GM12891 (cell line): ENCODE measurements around the gene NEK7.
A peak's percentile ranks its signal among the peaks of the same experiment; 100 is the strongest.
"Not testable (repeated sequence)": the region's sequence is repeated elsewhere in the genome, so short reads cannot be mapped to it uniquely, and the experiment has no call there.

ENCODE experiments used
- DNase-seq: peaks from one replicate; pipeline ENCODE4 v3.0.0; 2011; ENCODE audit warnings: low spot score; ENCODE audit not compliant: insufficient read length
- FAIRE-seq: peaks from 2 replicates; lab custom pipeline; 2011; peaks lifted over from hg19 to GRCh38; lab: Jason Lieb, UNC
- PAX5 ChIP-seq: IDR thresholded peaks from 2 replicates; pipeline ENCODE4 v1.6.1; 2011; ENCODE audit warnings: low read length, moderate library complexity, mild to moderate bottlenecking; ENCODE audit not compliant: insufficient read depth, severe bottlenecking
- POLR2A ChIP-seq: IDR thresholded peaks from 2 replicates; pipeline ENCODE4 v1.6.1; 2011; ENCODE audit warnings: low read depth, low read length, control low read depth
- POLR2AphosphoS5 ChIP-seq: IDR thresholded peaks from 2 replicates; pipeline ENCODE4 v1.6.1; 2011; ENCODE audit warnings: low read depth, low read length, control low read depth
- POU2F2 ChIP-seq: IDR thresholded peaks from 2 replicates; pipeline ENCODE4 v1.6.1; 2011; ENCODE audit warnings: low read depth, mild to moderate bottlenecking, control low read depth, low read length, moderate library complexity
- SPI1 ChIP-seq: IDR thresholded peaks from 2 replicates; pipeline ENCODE4 v1.6.1; 2011; ENCODE audit warnings: low read depth, low read length, control low read depth
- TAF1 ChIP-seq: IDR thresholded peaks from 2 replicates; pipeline ENCODE4 v1.6.1; 2011; ENCODE audit warnings: low read depth, low read length, control low read depth

Gene NEK7

DNA sequence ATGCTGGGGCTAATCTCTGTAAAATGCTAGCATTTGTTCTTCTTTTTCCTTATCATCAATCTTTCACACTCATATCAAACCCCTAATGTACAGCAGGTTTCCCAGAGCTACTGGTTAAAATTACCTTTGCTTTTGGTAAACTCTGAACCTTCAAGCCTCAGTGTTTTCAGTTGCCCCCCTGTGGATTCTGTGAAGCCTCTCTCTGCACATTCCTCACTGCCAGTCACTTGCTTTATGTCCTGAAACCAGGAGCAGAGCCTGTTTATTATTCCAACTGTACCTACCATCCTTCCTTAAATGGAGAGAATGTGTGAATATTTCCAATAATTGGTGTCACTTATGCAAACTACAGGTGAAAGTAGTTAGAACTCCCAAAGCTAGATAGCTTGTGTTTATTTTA lies 134.2 kb downstream of the NEK7 start:
- DNase-seq (no peak), FAIRE-seq (no peak)
- TF ChIP-seq POLR2AphosphoS5 (no peak), SPI1 (no peak), TAF1 (no peak), POU2F2 (no peak), PAX5 (no peak), POLR2A (no peak)

- TF ChIP-seq SPI1 (no peak), TAF1 (no peak), POLR2A (no peak), POLR2AphosphoS5 (no peak), PAX5 (no peak), POU2F2 (no peak)
- DNase-seq (no peak), FAIRE-seq (no peak)
Measured at GRCh38 chr1:198291924-198292323, 135.1 kb downstream of the NEK7 start.

DNA sequence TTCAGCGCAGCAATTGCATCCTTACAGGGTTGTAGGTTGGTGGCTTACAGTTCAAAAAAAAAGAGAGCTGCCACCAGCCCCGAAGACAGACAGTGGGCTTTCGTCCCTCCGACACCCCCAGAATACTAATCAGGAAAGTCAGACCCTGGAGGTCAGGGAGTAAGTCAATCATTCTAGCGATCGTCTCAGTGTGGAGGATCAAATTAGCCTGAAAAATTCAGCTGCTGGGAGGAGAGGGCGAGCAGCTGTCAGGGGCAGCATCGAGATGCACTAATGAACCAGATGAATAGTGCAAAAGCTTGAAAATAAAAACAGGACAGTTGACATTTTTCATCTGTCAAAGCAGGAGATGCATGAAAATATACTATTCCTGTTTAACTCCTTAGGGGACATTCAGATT lies 138.4 kb downstream of the NEK7 start:
- DNase-seq (no peak), FAIRE-seq (no peak)
- TF ChIP-seq PAX5, result no peak
- no peak for TF ChIP-seq POLR2A
- TF ChIP-seq POU2F2, result no peak
- TF ChIP-seq SPI1, result no peak
- TF ChIP-seq TAF1, result no peak
- no peak for TF ChIP-seq POLR2AphosphoS5

GRCh38 chr1:198295971-198296370 lies 139.2 kb downstream of the NEK7 start:
- no peak for FAIRE-seq

DNA sequence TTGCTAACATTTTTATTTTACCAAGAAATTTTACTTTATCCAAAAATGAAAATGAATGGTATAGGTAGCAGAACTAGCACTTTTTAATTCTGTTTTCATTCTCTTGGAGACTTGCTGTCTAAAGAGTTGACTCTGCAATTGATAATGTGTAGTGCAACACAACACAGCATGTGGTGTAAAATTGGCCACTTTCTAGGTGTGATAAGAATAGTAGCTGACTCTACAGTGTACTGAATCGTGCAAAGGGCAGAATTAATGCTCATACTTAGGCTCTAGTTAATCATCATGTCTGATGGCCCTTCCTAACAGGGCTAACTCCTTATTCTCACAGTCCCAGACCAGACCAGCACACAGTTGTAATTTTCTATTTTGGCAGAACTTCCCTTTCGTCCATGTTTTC lies 140.5 kb downstream of the NEK7 start:
- FAIRE-seq, result peak; percentile 20
- DNase-seq, result no peak
- TF ChIP-seq TAF1 (no peak), POU2F2 (no peak), SPI1 (no peak), PAX5 (no peak), POLR2A (no peak)

More at GRCh38 chr1:198295971-198296370, 139.2 kb downstream of the NEK7 start:
- no peak for DNase-seq
- TF ChIP-seq PAX5, result no peak
- no peak for TF ChIP-seq POU2F2
- no peak for TF ChIP-seq TAF1
- no peak for TF ChIP-seq POLR2A
- no peak for TF ChIP-seq POLR2AphosphoS5
- no peak for TF ChIP-seq SPI1

- no peak for DNase-seq
- FAIRE-seq, result no peak
- TF ChIP-seq POLR2A, result no peak
- TF ChIP-seq POLR2AphosphoS5, result no peak
- TF ChIP-seq POU2F2, result no peak
- no peak for TF ChIP-seq SPI1
- TF ChIP-seq PAX5, result no peak
Measured at GRCh38 chr1:198298640-198299039, 141.8 kb downstream of the NEK7 start.

DNA sequence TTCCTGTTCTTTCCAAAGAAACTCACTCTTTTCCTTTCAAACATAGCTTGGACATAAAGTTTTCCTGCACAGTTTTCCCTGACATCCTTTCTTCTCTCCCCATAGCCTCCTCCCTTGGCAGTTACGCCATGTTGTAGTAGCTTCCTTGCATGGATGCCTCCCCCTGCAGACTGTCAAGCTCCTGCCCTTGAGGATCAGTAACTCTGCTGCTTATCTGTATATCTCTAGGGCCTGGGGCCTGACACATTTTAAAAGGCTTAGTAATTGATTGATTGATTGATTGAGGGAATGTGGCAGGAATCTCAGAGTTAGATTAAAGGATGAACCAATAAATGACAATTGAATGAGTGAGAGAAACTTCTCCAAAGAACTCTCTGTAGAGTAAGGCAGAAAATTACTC lies 143.7 kb downstream of the NEK7 start:
- DNase-seq, result no peak
- no peak for FAIRE-seq
- no peak for TF ChIP-seq SPI1
- no peak for TF ChIP-seq POLR2A
- no peak for TF ChIP-seq PAX5
- TF ChIP-seq TAF1, result no peak

- TF ChIP-seq TAF1 (no peak), PAX5 (no peak), POU2F2 (no peak), POLR2AphosphoS5 (no peak)
- FAIRE-seq (no peak), DNase-seq (no peak)
Measured at GRCh38 chr1:198304431-198304830, 147.6 kb downstream of the NEK7 start.

DNA sequence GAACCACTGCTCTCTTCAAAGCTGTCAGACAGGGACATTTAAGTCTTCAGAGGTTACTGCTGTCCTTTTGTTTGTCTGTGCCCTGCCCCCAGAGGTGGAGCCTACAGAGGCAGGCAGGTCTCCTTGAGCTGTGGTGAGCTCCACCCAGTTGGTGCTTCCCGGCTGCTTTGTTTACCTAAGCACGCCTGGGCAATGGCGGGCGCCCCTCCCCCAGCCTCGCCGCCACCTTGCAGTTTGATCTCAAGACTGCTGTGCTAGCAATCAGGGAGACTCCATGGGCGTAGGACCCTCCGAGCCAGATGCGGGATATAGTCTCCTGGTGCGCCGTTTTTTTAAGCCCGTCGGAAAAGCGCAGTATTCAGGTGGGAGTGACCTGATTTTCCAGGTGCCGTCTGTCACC lies 158.0 kb downstream of the NEK7 start:
- not testable (repeated sequence) for DNase-seq, FAIRE-seq

- not testable (repeated sequence) for DNase-seq, FAIRE-seq
Measured at GRCh38 chr1:198315331-198315730, 158.5 kb downstream of the NEK7 start.

DNA sequence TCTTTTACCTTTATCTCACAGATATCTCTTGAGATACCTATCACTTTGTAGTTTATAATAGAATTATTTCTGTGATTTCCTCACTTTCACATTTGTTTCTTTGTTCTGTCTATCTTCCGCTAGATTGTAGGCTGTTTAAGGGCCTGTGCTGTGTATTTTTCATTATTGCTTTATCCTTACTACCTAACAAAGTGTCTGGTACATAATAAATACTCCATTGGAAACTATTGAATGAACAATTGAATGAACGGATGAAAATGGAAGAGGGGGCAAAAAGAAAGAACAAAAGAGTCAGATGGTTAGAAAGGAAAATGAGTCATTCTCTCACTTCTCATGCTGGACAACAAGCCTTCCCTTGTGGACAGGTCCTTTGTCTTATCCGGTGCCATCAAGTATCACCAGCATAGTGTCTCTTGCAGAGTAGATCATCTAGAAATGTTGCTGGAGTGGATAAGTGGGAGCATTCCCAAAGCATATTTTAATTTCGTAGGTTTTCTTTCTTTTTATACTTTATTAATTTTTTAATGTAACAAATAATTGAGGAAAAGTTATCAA lies 159.8 kb downstream of the NEK7 start:
- FAIRE-seq (no peak), DNase-seq (no peak)
- TF ChIP-seq SPI1 (no peak), PAX5 (no peak)

DNA sequence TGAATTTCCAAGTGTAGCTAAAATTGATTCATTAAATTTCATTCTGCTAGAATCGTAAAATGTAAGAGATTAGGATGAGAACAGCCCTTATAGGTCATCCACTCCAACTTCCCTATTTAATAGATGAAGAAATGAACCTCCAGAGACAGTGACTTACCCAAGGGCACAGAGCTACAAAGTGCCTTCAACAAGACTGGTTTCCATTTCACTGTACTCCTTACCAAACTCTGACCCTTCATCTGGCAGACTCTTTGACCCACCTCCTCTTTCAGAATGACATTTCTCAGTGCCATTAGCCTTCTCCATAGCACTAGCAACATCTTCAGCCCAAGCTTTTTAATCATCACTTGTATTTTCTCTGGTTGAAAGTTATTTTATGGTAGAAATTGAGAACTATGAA lies 161.3 kb downstream of the NEK7 start:
- DNase-seq, result peak; percentile 14
- no peak for TF ChIP-seq POU2F2
- no peak for TF ChIP-seq POLR2AphosphoS5
- TF ChIP-seq POLR2A, result no peak
- no peak for TF ChIP-seq SPI1
- no peak for TF ChIP-seq PAX5
- TF ChIP-seq TAF1, result no peak
- no peak for FAIRE-seq
